HG02759 (cell line): ENCODE measurements around the gene TACC2.
"Not testable (repeated sequence)": the region's sequence is repeated elsewhere in the genome, so short reads cannot be mapped to it uniquely, and the experiment has no call there.

ENCODE experiments used
- ATAC-seq: cut with Tn5 transposase; IDR thresholded peaks from one replicate; pipeline ENCODE4 v1.9.1; 2021; ENCODE audit warnings: mild to moderate bottlenecking, moderate library complexity; ENCODE audit not compliant: unreplicated experiment

TACC2 gene

DNA sequence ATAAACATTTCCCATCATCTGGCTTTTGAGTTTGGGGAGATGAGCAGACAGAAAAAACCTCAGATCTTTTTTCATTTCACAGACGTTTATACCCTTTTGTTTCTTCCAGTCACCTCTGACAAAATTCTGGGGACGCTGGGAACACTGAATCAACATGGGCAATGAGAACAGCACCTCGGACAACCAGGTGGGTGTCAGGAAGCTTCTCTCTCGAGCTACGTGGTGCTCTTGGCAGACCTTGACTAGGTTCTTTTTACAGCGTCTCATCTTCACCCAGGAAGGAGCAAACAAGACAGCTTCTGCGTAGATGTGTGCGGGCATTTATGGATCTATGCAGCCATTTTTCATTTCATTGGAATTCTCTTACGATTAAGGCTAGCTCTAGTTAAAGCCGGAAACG lies 32.9 kb downstream of the TACC2 start:
- ATAC-seq, result no peak

DNA sequence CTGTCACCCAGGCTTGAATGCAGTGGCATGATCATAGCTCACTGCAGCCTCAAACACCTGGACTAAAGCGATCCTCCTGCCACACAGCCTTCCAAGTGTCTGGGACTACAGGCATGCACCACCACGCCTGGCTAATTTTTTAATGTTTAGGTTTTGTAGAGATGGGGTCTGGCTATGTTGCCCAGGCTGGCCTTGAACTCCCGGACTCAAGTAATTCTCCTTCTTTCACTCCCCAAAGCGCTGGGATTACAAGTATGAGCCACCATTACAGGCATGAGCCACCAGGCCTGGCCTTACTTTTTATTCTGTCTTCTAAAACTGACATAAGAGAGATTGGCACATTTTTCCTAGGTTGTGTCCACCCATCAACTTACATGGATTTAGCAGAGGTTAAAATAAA lies 33.3 kb downstream of the TACC2 start:
- no peak for ATAC-seq

DNA sequence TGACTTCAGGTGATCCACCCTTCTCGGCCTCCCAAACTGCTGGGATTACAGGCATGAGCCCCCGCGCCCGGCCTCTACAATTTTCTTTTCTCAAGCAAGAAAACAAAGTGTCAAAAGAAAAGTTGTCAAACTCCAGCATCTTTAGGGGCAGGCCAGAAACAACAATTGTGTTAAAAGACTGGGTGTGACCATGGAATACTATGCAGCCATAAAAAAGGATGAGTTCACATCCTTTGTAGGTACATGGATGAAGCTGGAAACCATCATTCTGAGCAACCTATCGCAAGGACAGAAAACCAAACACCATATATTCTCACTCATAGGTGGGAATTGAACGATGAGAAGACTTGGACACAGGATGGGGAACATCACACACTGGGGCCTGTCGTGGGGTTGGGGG lies 34.3 kb downstream of the TACC2 start:
- not testable (repeated sequence) for ATAC-seq

DNA sequence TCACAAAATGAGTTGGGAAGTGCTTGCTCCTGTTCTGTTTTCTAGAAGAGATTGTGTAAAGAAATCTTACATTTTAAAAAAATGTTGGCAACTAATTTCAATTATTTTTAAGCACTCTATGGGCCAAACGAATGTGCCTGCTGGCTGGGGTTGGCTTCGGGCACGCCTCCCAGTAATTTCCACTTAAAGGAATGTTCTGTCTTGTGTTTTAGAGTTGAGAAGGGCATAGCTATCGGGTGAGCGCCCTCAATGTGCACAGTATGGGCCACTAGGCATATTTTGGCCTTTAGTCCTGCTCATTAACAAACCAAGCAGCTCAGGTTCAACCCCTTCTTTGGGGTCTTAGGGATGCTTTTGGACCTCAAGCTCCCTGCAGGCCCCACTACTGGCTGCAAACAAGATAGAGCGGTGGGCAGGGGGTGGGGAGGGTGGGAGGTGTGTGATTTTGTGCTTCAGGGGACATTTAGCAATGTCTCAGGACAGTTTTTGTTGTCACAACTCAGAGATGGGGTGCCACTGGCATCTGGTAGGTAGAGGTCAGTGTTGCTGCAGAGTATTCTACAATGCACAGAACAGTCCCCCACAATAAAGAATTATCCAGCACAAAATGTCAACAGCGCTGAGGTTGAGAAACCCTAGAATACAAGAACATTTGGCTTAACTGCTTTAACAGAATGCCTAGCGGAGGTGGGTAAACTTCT lies 40.7 kb downstream of the TACC2 start:
- ATAC-seq, result no peak

DNA sequence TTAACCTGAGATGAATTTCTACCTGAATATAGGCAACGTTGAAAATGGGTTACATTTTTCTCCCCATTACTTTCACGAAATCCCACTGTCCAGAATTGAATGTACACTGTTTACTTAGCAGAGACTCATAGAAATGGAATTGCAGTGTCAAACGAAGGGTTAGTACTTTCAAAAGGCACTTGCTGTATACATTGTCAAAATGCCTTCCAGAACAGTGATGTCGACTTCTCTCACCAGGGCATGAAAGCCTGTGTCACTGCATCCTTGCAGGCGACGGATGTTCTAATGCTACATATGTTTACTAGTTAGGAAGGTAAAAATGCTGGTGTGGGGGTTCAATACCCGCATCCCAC lies 41.2 kb downstream of the TACC2 start:
- no peak for ATAC-seq

DNA sequence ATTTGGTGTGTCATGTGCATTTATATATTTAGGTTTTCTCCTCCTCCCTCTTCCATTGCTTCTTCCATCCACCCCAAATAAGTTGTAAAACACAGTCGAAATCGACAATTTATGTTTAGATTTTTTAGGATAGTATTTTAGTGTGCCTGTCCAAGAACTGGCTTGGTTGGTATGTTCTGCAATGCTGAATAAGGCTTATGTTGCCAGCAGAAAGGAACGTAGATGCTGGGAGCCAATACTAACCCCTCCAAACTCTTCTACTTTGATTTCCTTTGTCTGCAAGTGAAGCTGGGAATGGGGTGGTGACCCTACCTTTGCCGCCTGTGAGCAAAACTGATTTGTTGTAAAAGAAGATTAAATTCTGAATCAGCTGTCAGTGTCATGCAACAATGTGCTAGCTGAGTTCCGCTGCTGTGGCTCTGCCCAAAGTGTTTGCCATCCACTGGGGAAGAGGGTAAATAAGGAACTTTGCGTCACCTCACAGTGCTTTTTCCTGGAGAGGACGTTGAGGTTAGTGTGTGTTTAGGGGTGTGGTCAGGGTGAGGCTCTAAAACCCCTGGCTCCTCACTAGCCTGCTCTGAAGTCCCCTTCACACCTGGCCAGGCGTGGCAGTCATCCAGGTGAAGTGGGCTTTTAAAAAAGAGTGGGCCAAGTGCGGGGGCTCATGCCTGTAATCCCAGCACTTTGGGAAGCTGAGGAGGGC lies 44.4 kb downstream of the TACC2 start:
- ATAC-seq, result no peak

DNA sequence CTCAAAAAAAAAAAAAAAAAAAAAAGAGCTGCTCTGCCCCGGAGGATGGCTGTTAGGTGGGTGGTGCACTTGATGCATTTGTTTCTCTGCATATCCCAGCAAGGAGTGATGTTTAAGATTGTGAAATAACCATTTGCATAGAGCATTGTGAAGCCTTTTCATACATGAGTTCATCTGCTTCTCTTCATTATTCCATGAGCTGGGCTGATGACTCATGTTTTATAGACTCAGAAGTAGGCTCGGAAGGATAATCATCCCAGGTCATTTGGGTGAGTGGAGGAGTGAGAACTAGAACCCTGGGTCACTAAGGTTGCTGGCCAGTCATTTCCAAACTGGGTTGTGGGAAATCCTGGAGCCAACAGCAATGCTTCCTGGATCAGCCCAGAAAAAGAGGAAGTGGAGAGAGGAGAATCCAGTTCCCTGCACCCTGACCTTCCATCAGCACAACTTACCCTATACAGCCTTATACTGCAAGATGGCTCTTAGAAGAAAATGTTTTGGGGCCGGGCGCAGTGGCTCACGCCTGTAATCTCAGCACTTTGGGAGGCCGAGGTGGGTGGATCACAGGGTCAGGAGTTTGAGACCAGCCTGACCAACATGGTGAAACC lies 45.3 kb downstream of the TACC2 start:
- no peak for ATAC-seq

DNA sequence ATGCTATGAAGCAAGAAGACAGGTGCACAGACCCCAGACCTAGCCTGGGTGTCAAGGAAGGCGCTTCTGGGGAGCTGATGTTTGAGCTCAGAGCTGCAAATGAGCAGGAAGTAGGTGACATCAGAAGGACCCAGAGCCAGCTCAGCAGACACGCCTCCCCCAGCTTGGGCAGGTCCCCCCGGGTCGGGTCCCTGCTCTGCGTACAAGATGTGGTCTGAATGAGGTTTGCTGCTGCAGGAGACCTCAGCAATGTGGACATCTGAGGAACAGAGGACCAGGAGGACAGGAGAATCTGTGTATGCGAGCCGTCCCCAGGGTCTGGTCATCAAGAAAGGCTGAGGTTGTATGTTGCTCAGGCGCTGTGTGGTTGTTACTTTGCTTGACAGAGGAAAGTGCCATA lies 51.8 kb downstream of the TACC2 start:
- ATAC-seq, result no peak

DNA sequence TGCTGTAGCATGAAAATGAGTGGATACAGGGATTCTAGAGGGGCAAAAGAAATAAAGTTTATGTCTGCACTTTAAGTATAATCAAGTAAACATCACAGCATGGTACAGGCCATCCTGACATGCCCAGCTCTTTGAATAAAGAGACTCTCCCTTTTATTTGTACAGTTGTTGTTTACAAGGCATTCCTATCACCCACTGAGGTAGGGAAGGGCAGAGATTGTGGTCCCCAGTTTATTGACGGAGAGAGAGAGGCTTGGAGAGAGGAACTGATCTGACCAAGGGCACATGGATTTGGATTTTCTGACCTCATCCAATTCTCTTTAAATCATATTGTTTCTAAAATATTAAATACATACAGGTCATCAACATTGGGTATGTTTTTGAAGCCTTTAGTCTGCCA lies 53.9 kb downstream of the TACC2 start:
- no peak for ATAC-seq

DNA sequence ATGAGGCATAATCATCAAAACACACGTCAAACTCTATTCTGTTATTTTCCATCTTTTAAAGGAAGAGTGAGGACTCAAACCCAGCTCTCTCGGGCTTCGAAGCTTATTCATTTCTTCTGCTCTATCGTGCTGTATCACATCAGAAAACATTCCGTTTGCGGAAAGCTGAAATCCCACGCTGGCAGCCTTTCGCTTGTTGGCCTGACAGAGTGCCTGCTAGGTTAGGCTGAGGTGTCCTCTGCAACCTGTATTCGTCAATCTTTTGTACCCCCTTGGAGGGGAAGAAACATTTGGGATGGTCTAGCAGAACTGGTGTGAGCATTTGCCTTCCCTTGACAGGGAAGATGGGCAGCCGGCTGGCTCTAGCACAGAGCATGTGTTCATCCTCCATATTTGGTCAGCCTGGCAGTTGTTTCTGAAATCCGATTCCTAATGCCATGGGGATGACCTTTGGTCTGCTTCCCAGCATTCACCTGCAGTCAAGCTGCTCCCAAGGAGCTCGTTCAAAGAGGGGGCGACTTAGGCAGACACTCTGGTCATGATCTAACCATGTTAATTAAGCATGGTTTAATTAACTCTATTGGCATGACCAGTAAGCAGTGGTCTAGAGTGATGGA lies 55.2 kb downstream of the TACC2 start:
- no peak for ATAC-seq

DNA sequence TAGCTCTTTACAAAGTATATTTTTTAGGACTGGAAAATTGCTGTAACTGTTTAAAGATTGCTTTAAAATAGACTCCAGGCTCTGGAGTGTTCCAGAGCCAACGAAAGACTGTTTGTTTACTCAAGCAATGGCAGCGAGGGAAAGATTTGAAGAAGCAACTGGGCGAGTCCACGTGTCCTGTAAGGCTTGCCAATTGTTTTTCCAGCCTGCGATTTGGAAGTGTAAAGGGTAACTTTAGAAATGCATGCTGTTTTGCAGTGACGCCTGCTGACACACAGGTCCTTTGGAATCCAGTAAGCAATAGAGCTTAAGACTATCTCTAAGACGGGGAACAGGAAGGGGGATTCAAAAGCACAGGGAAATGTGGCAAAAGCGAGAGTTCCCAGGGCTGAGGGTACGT lies 55.8 kb downstream of the TACC2 start:
- no peak for ATAC-seq

DNA sequence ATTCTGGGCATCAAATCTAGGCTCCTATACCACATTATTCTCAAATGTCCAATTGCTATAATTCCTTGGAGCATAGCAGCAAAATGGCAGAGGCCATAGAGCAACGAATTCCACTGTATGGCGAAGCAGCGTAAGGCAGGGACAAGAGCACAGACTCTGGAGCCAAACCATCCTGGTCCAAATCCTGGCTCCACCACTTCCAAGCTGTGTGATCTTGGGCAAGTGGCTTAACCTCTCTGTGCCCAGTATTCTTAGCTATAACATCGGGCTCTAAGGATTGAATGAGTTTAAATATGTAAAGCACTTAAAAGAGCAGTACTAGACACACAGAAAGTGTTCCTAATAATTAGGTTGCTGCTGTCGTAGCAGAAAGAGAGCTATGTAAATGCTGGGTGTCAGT lies 56.2 kb downstream of the TACC2 start:
- no peak for ATAC-seq

DNA sequence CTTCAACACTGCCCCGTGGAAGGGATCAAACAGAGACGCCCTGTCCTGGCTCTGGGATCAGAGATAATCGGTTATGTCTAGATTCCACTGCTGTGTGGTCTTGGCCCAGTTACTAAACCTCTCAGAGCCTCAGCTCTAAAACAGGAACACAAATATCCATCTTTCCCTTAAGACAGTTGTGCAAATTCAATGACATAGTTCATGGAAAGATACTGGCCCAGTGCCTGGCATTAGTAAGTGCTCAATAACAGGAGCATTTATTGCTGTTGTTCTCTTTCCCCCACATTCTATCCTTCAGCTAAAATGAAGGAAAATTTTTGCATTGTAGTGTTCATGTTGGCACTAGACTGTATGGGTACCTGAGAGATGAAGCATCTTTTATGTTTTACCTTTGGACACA lies 58.6 kb downstream of the TACC2 start:
- ATAC-seq, result no peak

DNA sequence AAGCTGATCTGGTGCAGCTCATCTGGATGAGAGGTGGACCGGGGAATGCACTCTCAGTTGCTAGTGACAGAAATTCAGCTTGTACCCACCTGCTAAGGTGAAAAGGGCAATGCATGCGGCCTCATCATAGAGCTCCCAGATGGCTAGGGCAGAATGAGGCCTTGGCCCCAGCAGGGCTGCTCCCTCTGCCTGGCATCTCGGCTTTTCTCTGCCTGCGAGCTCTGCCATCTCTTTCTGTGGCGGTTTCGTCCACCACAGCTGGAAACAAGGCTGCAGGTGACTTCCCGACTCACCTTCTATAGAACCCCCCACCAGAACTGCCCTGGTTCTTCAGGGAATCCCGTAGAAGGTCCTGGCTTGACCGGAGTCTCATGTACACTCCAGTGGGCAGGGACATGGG lies 60.1 kb downstream of the TACC2 start:
- no peak for ATAC-seq

DNA sequence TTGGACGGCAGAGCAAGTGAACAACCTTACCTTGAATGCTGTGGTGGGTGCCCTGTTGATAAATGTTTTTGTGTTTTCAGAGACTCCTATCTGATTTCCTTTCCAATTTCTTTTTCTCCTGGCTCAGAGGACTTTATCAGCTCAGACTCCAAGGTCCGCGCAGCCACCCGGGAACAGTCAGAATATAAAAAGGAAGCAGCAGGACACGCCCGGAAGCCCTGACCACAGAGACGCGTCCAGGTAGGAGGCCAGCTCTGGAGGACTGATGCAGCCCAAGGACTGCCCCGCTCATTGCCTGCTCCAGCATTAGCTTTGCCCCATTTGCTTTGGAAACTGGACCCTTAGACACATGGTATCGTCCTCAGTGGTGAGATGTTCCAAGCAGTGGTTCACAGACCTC lies 61.3 kb downstream of the TACC2 start:
- ATAC-seq, result no peak

DNA sequence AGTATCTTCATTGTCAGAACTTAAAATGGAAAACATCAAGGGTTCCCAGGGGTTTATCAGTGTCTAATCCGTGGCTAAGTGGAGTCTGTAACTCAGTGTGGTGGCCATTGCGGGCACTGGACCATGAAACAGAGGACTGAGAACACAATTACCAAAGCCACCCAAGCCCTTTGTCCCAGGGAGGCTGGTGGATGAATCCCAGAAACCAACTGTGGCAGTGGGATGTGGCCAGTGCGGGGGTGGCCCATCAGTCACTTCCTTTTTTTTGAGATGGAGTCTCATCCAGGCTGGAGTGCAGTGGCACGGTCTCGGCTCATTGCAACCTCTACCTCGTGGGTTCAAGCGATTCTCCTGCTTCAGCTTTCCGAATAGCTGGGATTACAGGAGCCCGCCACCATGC lies 61.8 kb downstream of the TACC2 start:
- no peak for ATAC-seq

DNA sequence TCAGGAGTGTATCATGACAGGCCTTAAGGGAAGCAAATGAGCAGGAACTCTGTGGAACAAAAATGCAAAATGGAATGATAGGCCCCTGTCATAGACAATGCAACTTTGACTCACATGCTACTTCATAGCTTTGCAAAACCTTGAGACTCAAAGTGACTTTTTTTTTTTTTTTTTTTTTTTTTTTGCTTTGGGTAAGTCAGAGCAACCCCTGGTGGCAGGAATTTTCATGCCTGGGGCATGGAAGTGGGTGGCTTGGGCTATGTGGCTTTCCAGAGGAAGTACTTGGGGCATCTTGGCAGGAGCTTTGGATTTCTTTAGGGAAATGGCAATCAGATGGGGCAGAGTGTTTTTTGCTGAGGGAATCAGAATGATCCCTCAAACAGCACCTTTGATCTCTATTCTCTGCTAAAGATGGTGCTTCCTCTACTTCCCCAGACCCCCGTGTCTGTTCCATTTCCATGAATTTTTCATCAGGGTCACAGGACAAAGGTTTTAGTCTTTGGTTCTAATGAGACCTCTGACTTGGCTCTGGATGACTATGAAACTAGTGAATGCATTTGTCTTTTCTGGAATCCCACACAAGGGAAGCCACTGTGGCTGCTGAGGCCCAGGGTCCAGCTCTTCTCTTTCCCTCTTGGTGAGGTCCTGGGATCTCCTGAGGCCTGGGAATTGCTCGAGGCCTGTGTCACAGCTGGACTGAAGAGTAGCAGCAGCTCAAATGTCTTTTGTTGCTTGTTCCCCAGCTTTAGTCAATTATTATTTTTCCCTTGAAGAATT lies 62.8 kb downstream of the TACC2 start:
- no peak for ATAC-seq

DNA sequence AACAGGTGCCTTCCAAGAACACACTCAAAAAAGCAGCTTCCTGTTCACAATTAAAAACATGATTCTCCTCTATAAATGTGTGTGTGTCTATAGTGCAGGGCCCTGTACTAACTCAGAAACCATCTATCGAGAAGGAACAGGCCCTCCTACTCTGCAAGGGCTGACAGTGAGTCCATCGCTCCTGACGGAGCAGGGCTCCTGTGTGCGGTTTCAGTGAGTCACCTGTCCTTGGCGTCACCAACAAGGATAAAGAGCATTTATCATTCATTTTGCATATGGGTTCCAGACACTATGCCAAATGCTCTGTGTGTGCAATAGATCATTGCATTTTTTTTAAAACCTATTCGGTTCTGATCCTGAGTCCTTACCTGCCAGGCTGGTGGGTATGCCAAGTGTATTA lies 63.7 kb downstream of the TACC2 start:
- ATAC-seq, result no peak

DNA sequence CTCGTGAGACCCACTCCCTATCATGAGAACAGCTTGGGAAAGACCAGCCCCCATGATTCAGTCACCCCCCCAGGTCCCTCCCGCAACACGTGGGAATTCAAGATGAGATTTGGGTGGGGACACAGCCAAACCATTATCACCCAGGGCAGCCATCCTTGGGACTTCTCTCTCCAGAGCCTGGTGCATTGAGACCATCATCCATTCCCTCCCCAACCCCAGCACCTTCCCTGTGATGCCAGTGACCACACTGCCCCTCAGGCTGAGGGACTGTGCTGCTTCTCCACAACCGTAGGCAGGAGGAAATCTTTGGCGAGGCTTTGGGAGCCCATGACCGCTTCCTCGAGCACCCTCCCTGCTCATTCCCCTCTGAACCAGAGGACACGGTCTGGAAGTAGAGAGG lies 64.4 kb downstream of the TACC2 start:
- ATAC-seq, result no peak

DNA sequence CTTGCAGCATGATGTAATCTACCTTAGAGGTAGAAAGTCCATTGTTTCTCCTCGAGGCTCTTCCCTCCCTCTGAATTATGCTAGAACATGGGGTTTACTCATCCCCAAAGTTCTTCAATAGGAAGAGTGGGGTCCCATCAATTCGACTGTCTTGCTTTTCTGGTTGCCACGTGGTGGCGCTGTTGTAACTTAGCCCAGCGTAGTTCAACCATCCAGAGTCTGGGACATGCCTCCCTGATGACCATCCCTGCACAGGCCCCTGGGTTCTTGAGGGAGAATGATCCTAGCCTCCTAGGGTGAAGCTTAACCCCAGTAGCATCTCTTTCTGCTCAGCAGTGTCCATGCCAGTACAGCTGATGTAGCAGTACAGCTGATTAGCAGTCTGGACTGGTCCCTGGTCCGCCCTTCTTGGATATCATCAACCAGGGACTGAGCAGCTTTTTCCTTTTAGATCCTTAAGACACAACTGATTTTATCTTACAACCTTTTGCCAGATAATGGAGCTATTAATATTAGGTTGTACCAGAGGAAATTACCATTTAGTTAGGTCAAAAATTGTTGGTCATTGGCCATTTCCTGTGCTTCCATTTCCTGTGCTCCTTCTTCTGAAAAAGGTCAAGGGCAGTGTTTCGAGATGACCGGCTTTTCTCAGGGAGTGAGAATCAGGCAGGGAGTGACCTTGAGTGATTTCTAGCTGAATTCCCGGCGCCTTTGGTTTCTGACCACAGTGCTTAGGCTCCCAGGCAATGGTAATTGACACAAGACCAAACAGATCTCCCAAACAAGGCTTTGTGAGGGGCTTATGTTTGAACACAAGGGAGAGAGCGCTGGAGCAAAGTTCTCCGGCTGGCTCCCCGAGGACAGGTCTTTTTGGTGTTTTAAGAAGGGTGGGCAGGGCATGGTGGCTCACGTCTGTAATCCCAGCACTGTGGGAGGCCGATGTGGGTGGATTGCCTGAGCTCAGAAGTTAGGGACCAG lies 65.4 kb downstream of the TACC2 start:
- ATAC-seq, result no peak
